ENCODE results near the gene ADGRL3.

The ADGRL3 gene

DNA sequence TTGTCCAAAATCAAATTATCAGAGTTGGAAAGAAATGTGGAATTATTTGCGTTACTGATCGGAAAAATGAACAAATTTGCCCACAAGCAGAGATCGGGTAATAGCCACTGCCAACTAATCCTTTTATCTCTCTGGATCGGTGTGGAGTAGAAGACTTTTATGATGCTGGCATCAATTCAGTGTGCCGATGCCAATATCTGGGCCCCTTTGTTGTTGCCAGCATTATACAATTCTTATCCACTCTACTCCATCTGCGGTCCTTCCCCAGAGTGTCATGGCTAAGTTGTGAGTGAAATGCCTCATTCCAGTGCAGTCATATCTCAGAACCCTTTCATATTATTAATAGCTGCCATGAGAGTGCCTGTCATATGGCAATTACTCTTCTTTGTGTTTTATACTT lies 660.2 kb downstream of the ADGRL3 start:
- no peak for DNase-seq (ENCODE audit: low read depth in 1 of 2, low spot score in 1 of 2)

DNA sequence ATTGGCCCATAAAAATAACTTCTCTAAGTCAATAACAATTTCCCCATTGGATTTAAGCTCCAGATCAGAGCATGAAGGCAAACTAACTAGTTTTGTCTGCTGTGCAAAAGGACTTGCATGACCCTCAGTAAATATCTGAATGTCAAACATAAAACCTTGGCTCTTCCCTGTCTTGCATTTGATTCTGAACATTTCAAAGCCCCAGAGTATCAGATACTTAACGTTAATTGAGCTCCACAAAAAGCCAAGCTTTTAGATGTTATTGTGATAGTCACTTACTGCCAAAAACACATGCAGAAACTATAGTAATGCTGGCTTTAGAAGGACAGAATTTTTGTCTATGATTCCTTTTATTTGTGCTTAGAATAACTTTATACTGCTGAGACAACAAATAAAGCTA lies 664.2 kb downstream of the ADGRL3 start:
- DNase-seq (ENCODE audit: low read depth in 1 of 2, low spot score in 1 of 2), result no peak

DNA sequence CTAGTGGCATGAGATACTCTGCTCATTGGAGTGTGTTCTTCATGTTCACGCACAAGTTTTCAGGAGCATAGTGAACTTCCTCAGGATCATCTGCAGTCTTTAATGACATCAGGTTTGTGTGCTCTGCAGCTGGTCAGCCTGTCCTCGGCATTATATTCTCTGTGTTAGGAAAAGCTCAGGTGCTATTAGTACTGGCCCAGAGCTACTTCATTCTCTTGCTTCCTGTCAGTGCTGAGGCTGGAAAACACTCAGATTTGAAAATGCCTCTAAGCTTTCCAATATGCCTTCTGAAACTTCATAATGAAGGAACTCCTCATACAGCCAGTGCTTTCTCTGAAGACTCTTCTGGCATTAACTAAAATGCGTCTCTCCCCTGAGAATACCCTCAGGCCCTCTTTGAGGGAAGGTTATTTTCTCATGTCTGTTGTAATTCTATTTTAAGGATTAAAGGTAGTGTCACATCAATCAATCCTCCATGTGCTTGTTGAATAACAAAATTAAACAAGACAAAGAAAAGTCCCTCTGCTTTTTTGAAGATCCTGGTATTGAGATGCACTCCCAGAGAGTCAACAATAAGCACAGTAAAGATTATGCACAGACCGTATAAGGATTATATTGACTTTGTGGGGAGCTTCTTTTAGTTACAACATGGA lies 666.4 kb downstream of the ADGRL3 start:
- DNase-seq (ENCODE audit: low read depth in 1 of 2, low spot score in 1 of 2), result no peak

DNA sequence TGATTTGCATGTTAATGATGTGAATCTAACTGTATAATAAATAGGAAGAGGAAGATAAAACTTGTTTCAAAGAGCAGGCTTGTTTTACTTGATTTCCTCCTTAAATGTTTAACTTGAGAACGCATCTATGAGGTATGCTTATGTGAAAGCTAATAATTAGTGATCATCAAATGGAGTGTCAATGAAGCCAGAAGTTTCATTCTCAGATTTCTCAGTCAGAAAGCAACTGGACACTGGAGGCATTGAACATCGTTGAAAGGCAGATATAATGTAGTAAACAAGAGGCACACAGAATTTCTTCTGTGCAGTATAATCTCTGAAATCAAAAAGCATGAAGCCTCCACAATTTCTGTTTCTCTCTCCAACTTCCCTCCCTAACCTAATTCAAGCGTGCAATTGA lies 672.9 kb downstream of the ADGRL3 start:
- no peak for DNase-seq (ENCODE audit: low read depth in 1 of 2, low spot score in 1 of 2)

DNA sequence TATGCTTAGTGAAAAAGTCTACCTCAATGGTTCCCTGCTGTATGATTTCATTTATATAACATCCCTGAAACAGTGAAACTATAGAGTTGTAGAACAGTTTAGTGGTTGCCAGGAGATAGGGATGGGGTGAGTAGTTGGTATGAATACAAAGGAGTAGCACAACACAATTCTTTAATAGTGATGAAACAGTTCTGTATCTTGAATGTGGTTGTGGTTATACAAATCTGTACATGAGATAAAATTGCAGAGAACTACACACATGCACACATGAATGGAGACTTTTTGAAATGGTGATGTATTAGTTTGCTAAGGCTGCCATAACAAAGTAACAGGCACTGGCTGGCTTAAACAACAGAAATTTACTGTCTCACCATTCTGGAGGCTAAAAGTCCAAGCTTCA lies 677.1 kb downstream of the ADGRL3 start:
- no peak for DNase-seq (ENCODE audit: low read depth in 1 of 2, low spot score in 1 of 2)

DNA sequence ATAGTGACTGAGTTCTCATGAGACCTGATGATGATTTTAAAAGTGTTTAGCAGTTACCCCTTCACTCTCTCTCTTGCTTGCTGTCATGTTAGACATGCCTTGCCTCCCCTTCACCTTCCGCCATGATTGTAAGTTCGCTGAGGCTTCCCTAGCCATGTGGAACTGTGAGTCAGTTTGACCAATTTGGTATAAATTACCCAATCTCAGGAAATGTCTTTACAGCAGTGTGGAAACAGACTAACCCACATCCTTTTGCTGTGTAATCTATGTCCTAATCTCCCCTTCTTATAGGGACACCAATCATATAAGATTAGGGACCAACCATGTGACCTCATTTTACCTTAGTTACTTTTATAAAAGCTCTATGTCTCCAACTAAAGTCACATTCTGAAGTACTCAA lies 677.8 kb downstream of the ADGRL3 start:
- DNase-seq (ENCODE audit: low read depth in 1 of 2, low spot score in 1 of 2), result no peak

DNA sequence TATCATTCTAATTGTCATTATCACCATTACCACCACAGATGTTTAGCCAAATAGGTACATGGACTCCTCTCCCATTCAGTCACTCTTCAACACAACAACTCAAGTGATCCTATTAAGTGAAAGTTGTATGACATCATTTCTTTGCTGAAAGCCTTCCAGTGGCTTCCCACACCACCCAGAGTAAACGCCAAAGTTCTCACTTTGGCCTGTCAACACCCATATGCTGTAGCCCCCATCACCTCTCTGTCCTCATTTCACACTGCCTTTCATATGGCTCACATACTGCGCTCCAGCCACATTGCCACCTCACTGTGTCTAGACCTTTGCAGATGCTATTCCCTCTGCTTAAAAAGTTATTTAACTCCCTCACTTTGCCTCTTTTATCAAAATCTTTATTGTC lies 682.3 kb downstream of the ADGRL3 start:
- no peak for DNase-seq (ENCODE audit: low read depth in 1 of 2, low spot score in 1 of 2)

DNA sequence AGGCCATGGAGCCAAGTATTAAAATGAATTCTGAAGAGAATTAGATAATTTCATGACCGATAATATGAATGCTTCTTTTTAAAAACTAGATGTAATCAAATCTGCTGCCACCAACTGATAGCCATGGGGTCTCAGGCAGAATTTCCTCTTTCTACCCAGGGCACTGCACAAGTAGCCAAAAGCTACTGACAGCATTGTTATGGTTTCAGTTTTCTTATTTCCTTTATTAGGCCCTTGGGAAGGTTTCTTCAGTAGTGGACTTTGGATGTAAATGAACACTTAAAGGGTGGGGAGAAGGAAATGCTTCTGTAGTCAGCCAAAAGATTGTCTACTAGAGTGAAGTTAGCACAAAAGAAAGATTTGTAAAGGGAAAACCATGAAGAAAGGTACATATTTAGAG lies 686.0 kb downstream of the ADGRL3 start:
- no peak for DNase-seq (ENCODE audit: low read depth in 1 of 2, low spot score in 1 of 2)

DNA sequence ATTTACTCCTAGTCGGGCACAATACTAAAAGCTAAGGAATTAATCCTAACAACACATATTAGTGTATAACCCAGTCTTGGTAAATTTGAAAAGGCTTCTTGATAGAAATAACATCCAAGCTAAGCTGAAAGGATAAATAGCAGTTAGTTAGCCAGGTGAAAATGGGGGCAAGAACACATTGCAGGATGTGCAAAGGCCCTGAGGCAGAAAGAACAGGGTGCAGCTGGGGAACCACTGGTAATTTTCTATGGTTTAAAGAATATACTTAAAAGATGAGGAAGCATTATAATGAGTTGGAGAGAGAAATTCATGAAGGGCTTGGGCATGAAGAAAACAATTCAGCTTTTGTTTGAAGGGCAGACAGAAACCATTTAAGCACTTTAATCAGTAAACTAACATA lies 689.0 kb downstream of the ADGRL3 start:
- no peak for DNase-seq (ENCODE audit: low read depth in 1 of 2, low spot score in 1 of 2)

DNA sequence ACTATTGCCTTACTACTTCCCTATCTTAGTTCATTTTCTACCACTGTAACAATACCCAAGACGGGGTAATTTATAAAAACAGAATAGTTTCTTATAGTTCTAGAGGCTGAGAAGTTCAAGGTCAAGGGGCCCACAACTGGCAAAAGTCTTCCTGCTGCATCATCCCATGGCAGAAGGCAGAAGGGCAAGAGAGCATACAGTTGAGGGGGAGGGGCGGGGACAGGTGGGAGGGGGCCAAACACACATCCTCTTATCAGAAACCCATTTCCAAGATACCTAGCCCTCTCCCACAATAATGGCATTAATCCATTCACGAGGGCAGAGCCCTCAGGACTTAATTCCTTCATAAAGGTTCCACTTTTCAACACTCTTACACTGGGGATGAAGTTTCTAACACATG lies 690.2 kb downstream of the ADGRL3 start:
- DNase-seq (ENCODE audit: low read depth in 1 of 2, low spot score in 1 of 2), result no peak

DNA sequence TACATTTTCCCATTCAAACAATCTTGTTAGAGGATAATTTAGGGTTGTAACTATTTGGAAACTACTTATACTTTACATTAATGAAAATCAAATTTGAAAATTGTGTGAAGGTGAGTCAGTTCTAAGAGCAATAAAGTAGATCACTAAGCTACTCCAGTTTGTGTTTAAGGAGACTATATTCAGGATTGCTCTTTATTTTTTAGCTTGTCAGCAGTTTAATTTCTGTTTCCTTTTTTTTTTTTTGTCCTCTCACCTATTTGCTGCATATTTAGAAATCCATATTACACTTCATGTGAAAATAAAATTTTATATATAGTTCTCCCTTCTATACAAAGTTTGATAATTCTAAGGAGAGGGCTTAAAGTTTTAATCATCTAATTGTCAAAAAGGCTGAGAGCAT lies 691.8 kb downstream of the ADGRL3 start:
- DNase-seq (ENCODE audit: low read depth in 1 of 2, low spot score in 1 of 2), result no peak

DNA sequence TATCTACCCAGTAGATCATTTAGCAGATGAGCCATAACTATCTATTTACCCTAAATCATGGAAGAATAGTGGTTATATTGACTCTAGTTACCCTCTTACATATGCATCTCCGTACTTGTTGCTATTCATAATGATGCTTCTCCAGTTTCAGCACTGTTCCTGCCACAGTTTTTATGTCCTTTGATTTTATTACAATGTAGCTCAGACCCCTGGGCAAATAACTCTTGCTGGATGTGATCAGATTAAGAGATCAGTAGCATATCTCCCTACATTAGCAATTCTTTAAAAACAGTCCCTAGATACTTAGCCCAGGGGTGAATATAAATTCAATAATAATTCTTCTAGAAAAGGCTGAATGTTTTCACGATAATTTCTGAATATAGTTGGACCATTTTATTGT lies 696.5 kb downstream of the ADGRL3 start:
- DNase-seq (ENCODE audit: low read depth in 1 of 2, low spot score in 1 of 2), result no peak

DNA sequence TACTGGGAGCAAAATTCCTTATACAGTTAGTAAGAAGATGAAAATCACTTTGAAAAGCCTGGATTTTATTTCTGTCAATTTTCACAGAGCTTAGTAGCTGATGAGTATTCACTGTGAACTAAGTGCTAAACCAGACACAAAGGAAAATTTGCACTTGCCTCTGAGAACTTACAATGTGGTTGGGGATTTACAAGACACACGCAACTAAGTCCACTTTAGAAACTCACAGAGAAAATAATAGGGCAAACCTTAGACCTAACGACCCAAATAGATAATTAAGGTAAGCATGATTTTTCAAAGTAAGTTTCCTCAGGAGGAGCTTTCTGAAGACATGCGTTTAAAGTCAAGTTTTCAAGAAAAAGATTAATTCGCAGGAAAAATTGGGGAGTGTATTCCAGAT lies 708.9 kb downstream of the ADGRL3 start:
- no peak for DNase-seq (ENCODE audit: low read depth in 1 of 2, low spot score in 1 of 2)

DNA sequence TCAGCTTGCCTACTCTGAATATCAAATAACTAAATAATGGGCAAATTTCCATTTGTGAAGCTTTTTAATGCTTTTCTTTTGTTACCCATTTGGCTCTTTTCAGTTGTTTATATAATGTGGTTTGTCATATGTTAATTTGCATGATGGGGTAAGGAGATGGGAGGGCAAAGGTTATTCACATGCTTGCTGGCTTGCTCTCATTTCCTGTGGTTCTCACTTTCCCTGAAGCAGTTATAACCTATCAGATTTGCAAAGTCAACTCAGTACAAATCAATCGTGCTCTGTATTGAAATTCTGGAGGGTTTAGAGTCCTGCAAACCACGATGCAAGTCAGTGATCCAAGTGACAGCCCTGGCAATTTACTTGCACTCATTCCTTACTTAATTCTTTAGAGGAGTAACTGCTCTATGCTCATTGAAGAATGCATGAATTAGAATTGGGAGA lies 711.2 kb downstream of the ADGRL3 start:
- DNase-seq (ENCODE audit: low read depth in 1 of 2, low spot score in 1 of 2), result no peak

DNA sequence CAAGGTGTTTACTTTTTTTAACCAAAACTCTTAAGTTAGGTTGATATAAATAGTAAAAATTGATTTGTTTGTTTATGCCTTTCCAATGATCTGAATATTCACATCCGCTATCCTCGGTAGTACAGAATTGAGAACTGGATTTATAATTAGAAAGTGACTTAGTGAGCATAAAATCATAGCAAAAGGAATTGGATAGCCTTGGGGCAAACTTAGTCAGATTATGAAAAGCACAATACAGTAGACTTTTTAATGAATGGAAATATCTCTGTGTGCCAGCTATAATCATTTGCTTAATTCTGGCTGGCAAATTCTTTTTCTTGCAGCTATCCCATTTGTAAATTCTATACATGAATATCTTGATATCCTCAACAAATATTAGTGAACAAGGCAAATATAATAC lies 713.5 kb downstream of the ADGRL3 start:
- DNase-seq (ENCODE audit: low read depth in 1 of 2, low spot score in 1 of 2), result no peak

DNA sequence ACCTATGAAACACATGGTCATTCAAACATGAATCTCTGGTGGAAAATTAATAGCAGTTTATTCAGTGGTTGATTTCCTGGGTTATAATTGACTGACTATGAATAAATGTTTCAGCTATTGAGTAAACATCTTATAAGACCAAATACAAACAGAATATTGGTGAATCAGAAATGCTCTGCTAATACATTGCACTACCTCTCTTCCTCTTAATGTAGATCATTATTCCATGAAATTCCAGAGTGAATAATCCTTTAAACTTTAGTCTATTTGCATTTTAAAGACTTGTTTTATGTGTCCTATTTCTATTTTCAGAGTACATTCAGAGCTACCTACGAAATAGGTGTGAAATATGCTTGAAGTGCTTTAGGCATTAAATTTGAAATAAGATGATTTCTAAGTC lies 715.4 kb downstream of the ADGRL3 start:
- DNase-seq (ENCODE audit: low read depth in 1 of 2, low spot score in 1 of 2), result no peak

DNA sequence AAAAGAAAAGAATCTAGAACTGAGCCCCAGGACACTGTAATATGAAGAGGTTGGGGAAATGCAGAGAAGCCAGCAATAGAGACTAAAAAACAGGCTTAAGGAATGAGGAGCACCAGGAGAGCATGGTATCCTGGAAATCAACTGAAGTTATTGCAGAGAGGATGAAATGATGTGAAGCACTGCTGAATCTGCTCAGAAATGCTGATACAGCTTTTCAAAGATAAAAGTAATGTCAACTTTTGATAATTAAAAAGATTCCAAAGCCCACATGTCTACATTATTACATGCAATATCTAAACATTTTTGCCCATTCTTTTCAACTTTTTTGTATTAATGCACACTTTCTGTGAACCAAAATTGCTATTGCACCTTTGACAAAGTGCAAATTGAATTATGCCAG lies 718.4 kb downstream of the ADGRL3 start:
- no peak for DNase-seq (ENCODE audit: low read depth in 1 of 2, low spot score in 1 of 2)

DNA sequence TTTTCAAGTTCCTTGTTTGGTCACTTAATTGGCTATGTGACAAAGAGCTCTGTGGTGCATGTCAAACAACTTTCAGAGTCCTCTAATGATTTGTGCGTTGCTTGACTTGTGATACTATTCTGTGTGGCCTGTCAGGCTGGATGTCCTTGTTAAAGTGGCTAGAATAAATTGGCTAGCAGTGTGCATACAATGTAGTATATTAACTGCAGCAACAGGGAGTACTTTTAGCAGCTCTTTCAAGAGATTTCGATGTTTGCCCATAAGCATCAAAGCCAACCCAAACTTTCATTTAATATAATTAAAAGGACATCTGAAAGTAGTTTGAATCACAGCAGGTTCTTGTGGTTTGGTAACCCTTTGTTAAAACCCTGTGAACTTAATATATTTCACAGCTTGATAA lies 718.9 kb downstream of the ADGRL3 start:
- DNase-seq (ENCODE audit: low read depth in 1 of 2, low spot score in 1 of 2), result no peak

DNA sequence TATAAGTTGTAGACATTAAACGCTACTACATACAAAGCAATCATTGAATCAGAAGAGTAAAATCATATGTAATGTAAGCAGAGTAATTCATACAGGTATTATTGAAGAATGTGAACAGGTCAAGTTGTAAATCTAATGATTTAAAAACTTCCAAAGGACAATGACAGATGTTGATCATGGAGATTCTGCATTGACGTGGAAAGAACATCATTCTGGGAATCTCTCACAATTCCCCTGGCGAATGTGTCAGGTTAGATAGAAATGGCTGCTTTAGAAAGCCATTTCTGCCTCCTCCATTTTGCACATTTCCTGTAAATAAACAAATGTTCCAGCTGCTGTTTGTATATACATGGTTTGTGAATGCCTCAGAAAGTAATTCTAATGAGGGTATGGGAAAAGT lies 719.4 kb downstream of the ADGRL3 start:
- no peak for DNase-seq (ENCODE audit: low read depth in 1 of 2, low spot score in 1 of 2)

DNA sequence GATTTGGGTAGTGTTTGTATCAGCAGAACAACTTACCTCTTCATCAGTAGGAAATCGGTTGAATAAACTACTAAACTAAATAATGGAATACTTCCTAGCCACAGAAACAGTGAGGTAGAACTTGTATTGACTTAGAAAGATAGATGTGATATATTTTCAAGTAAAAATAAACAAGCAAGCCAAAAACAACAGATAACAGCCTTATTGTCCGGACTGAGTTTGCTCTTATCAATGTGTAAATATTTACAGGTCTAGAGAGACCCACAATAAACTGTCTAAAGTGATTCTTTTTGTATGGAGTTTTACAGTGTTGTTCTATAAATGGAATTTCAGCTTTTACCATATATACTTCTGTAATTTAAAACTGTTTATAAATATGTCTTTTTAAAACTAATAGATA lies 721.8 kb downstream of the ADGRL3 start:
- no peak for DNase-seq (ENCODE audit: low read depth in 1 of 2, low spot score in 1 of 2)

DNA sequence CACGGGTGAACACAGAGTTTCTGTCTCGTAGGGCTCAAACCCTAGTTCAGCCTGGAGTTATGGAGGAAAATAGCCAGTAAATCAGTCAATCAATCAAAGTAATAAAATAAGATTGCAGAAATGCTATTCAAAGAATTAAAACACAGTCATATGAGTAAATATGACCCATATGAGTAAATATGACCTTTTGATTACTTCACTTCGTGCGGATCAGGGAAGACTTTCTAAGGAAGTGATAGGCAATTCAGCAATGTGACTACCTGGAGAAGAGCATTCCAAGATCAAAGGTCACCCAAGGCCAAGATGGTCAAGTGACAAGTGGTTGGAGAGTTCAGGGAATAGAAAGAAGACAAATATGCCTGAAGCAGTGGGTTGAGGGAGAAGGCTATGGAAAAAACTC lies 722.6 kb downstream of the ADGRL3 start:
- no peak for DNase-seq (ENCODE audit: low read depth in 1 of 2, low spot score in 1 of 2)

DNA sequence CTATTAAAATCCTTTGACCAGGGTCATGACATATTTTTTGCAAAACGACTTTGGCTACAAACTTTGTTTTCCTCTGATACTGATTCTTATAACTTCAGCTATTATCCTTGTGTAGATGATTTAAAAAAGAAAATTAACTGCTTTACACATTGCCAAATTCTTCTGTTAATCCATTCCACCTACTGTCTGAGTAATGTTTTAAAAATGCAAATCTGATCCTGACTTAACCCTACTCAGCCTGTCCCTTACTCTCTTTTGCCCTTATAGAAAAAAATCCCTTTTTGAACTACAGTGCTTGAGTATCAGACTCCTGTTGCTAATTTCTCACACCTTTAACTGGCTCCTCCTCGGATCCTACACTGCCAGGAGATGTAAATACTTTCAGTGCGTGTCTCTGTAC lies 723.1 kb downstream of the ADGRL3 start:
- no peak for DNase-seq (ENCODE audit: low read depth in 1 of 2, low spot score in 1 of 2)

DNA sequence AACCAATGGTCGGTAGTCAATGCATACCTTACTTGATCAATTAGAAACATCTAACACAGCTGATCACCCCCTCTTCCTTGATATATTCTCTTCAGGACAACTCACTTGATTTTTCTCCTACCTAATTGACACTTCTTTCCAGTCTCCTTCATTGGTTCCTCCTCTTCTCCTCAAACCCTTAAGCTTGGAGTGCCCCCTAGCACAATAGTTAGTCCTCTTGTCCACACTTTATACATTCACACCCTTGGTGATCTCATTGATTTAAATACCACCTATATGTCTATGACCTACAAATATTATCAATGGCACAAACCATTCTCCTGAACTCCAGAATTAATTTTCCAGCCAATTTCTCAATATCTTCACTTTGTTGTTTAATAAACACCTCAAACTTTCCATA lies 724.0 kb downstream of the ADGRL3 start:
- DNase-seq (ENCODE audit: low read depth in 1 of 2, low spot score in 1 of 2), result no peak

DNA sequence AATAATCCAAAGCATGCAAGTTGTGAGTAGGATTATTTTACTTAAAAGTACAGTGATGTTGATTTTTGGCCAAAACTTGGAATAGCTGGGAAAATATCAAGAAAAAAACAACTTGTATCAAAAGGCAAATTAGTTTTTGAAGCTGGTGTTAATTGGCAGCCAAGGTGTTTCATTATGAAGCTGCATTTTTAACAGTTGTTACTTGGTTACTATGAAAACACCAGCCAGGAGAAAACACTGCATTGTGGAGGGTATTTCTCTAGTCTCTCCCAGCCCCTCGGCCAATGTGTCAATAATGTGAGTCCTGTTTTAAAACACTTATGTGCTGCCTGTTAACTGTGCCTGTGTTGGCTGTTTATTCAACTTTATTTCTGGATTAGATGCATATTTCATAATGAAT lies 733.4 kb downstream of the ADGRL3 start:
- no peak for DNase-seq (ENCODE audit: low read depth in 1 of 2, low spot score in 1 of 2)
